Measurements from ENCODE around the gene AKT1S1.

DNA sequence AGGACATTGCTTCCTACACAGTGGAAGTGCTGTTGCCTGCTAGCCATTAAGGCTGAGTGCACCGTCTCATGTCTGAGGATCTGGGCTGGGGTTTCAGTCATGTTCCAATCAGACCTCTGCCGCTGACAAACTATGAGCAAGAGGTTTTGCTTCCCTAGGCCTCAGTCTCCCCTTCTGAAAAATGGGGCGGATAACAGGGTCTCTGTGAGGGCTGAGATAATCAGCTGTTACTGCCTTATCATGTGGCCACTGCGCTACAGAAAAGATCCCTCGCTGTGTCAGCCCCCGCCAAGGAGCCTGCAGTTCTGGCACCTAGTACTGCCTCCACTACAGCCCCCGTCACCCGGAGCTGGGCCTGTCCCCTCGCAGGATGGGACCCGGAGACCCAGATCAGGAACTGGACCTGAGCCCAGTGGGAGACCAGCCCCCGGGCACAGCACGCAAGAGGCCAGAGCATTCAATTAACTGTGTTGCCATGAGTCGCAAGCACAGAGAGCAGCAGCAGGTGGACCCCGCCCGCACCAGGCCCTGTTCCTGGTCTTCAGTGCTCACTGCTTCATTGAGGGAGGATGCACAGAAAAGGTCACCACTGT lies 6.8 kb downstream of the AKT1S1 start:
- TF ChIP-seq YY1 (IDR thresholded peaks at IDR 0.05; ENCODE audit: insufficient read depth, insufficient read length) (no peak), SUZ12 (IDR thresholded peaks at IDR 0.05; ENCODE audit: extremely low read depth, insufficient read depth, insufficient read length) (no peak)
